Measurements from ENCODE around the gene TRIM69.

DNA sequence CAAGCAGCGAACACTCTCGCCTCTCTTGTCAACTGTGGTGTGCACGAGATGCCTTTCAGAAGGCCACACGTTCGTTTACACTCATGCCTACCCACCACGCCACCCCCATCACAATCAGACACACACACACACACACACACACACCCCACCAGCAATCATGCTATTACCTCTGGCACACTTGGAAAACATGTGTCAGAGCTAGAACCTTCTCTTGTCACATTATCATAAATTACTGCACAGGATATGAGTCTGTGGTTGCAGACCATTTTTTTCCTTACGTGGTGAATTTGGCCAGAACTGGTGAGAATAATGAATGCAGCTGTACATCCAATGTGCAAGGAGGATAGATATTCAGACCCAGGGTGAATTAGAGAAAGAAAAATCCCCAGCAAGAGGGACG is 52.4 kb downstream of the TRIM69 start:
- TF ChIP-seq CTCF (IDR thresholded peaks at IDR 0.05; ENCODE audit: insufficient read depth, low read length) (no peak), POLR2AphosphoS5 (IDR thresholded peaks at IDR 0.05; ENCODE audit: low read depth) (no peak)
